HG02943 (cell line): ENCODE measurements around the gene ANKS3.

Experiments
- ATAC-seq: cut with Tn5 transposase; IDR thresholded peaks from one replicate; pipeline ENCODE4 v1.9.1; 2021; ENCODE audit warnings: mild to moderate bottlenecking, low read depth, moderate library complexity; ENCODE audit not compliant: unreplicated experiment

The ANKS3 gene

GRCh38 chr16:4675864-4676786 is 57.9 kb downstream of the ANKS3 start:
- no peak for ATAC-seq

- no peak for ATAC-seq
These were observed 59.0 kb downstream of the ANKS3 start for GRCh38 chr16:4674926-4675530.

GRCh38 chr16:4673387-4674046 is 60.6 kb downstream of the ANKS3 start:
- no peak for ATAC-seq

- ATAC-seq: no peak
These were observed 65.6 kb downstream of the ANKS3 start for GRCh38 chr16:4668313-4668960.

GRCh38 chr16:4667203-4667963 is 66.7 kb downstream of the ANKS3 start:
- no peak for ATAC-seq

- ATAC-seq: no peak
These were observed 67.4 kb downstream of the ANKS3 start for GRCh38 chr16:4666537-4667202.

GRCh38 chr16:4664538-4665418 is 69.3 kb downstream of the ANKS3 start:
- ATAC-seq: no peak

GRCh38 chr16:4663777-4664465 is 70.2 kb downstream of the ANKS3 start:
- ATAC-seq: no peak

- no peak for ATAC-seq
These were observed 70.7 kb downstream of the ANKS3 start for GRCh38 chr16:4663465-4663776.

GRCh38 chr16:4661661-4662060 is 72.4 kb downstream of the ANKS3 start:
- ATAC-seq: no peak

- no peak for ATAC-seq
These were observed 73.5 kb downstream of the ANKS3 start for GRCh38 chr16:4660454-4661007.

GRCh38 chr16:4659363-4660353 is 74.4 kb downstream of the ANKS3 start:
- no peak for ATAC-seq

GRCh38 chr16:4656695-4657686 is 77.1 kb downstream of the ANKS3 start:
- ATAC-seq: no peak

- no peak for ATAC-seq
These were observed 77.8 kb downstream of the ANKS3 start for GRCh38 chr16:4656221-4656620.

- ATAC-seq: no peak
These were observed 78.3 kb downstream of the ANKS3 start for GRCh38 chr16:4655801-4656200.
